HG02884 (cell line): ENCODE measurements around the gene RASD2.

Experiments
- ATAC-seq: cut with Tn5 transposase; IDR thresholded peaks from one replicate; pipeline ENCODE4 v1.9.1; 2021; ENCODE audit warnings: mild to moderate bottlenecking, moderate library complexity; ENCODE audit not compliant: unreplicated experiment

RASD2 gene

GRCh38 chr22:35539487-35539886 lies 1.1 kb upstream of the RASD2 start:
- no peak for ATAC-seq

GRCh38 chr22:35539910-35540594 lies 579 bp upstream of the RASD2 start:
- no peak for ATAC-seq

- ATAC-seq, result no peak
Measured at GRCh38 chr22:35541254-35541748, 670 bp downstream of the RASD2 start.

- no peak for ATAC-seq
Measured at GRCh38 chr22:35542157-35542938, 1.7 kb downstream of the RASD2 start.

GRCh38 chr22:35542939-35543516 lies 2.4 kb downstream of the RASD2 start:
- no peak for ATAC-seq

GRCh38 chr22:35543702-35544101 lies 3.1 kb downstream of the RASD2 start:
- no peak for ATAC-seq

GRCh38 chr22:35544189-35544588 lies 3.6 kb downstream of the RASD2 start:
- no peak for ATAC-seq

- ATAC-seq, result no peak
Measured at GRCh38 chr22:35544827-35545226, 4.2 kb downstream of the RASD2 start.

- ATAC-seq, result no peak
Measured at GRCh38 chr22:35546886-35547285, 6.3 kb downstream of the RASD2 start.

- ATAC-seq, result no peak
Measured at GRCh38 chr22:35547987-35548721, 7.5 kb downstream of the RASD2 start.

- ATAC-seq, result no peak
Measured at GRCh38 chr22:35548722-35549112, 8.1 kb downstream of the RASD2 start.

- no peak for ATAC-seq
Measured at GRCh38 chr22:35549328-35549727, 8.7 kb downstream of the RASD2 start.

GRCh38 chr22:35551549-35552177 lies 11.0 kb downstream of the RASD2 start:
- no peak for ATAC-seq

GRCh38 chr22:35552196-35552842 lies 11.7 kb downstream of the RASD2 start:
- no peak for ATAC-seq

- ATAC-seq, result no peak
Measured at GRCh38 chr22:35552846-35553245, 12.2 kb downstream of the RASD2 start.

- no peak for ATAC-seq
Measured at GRCh38 chr22:35553341-35553740, 12.7 kb downstream of the RASD2 start.

- ATAC-seq, result no peak
Measured at GRCh38 chr22:35554297-35554845, 13.7 kb downstream of the RASD2 start.

- no peak for ATAC-seq
Measured at GRCh38 chr22:35555483-35555890, 14.9 kb downstream of the RASD2 start.

GRCh38 chr22:35555946-35556547 lies 15.4 kb downstream of the RASD2 start:
- no peak for ATAC-seq

- ATAC-seq, result no peak
Measured at GRCh38 chr22:35556666-35557065, 16.0 kb downstream of the RASD2 start.
